Thymus (tissue), 11 donors: Measurements from ENCODE around the gene PDGFC. TPM values are rescaled to one million over a fixed set of nuclear protein-coding genes. Genes with fewer than 3 reads are reported as not detected.
A peak's percentile ranks its signal among the peaks of the same experiment; 100 is the strongest.

Source experiments
- DNase-seq, 9 donors: peaks; one replicate each; pipeline ENCODE4 v3.0.0-alpha.2; 2013; ENCODE audit warnings: low spot score in 9 of 9, low read depth in 6 of 9, missing footprints in 1 of 9
- H3K27ac ChIP-seq, 2 donors: one replicate each; pipeline ENCODE4 v1.5.1; 2013; ENCODE audit warnings: control low read depth in 1 of 2, low read depth in 1 of 2, low read length in 1 of 2, mild to moderate bottlenecking in 1 of 2, moderate library complexity in 1 of 2
- H3K27me3 ChIP-seq, 2 donors: one replicate each; pipeline ENCODE4 v1.5.1; 2013; ENCODE audit warnings: low read length in 1 of 2; ENCODE audit not compliant: control insufficient read depth in 2 of 2, insufficient read depth in 1 of 2
- H3K36me3 ChIP-seq, 2 donors: one replicate each; pipeline ENCODE4 v1.5.1; 2013; ENCODE audit warnings: low read length in 1 of 2, mild to moderate bottlenecking in 1 of 2, moderate library complexity in 1 of 2; ENCODE audit not compliant: control insufficient read depth in 2 of 2, insufficient read depth in 2 of 2
- H3K4me1 ChIP-seq, 2 donors: one replicate each; pipeline ENCODE4 v1.5.1; 2013; ENCODE audit warnings: low read length in 2 of 2; ENCODE audit not compliant: control insufficient read depth in 2 of 2, insufficient read depth in 2 of 2
- H3K4me3 ChIP-seq, 2 donors: one replicate each; pipeline ENCODE4 v1.5.1; 2013; ENCODE audit warnings: low read length in 2 of 2, control low read depth in 1 of 2, mild to moderate bottlenecking in 1 of 2
- H3K9me3 ChIP-seq, 2 donors: one replicate each; pipeline ENCODE4 v1.5.1; 2013; ENCODE audit warnings: low read length in 1 of 2, mild to moderate bottlenecking in 1 of 2; ENCODE audit not compliant: control insufficient read depth in 2 of 2, insufficient read depth in 1 of 2
- WGBS: extraction: QIAGEN DNeasy Blood & Tissue Kit; methylation state at CpG from one replicate; pipeline ENCODE4 v1.1.7; 2013; 5-methylcytosine and 5-hydroxymethylcytosine counted together
- polyA plus RNA-seq: library from polyadenylated mRNA; stranded (reverse); fragments of 200-250 nt; gene quantifications from one replicate; pipeline ENCODE4 v1.2.3, GENCODE V29; 2013
- total RNA-seq: library from RNA; stranded (reverse); fragments of 120-200 nt; gene quantifications from one replicate; pipeline ENCODE4 v1.2.4, GENCODE V29; 2013
- donor health status: healthy.

The PDGFC gene
- total and polyA plus RNA-seq, 2 donors: 11.0 to 13.1 TPM

GRCh38 chr4:156981262-156981769 lies 9.7 kb upstream of the PDGFC start:
- Histone ChIP-seq H3K36me3 (no peaks in the 10 kb centered on the region), H3K27ac (no peak overlapping the region), H3K4me3 (no peak overlapping the region), H3K9me3 (no peaks in the 10 kb centered on the region), H3K27me3 (no peaks in the 10 kb centered on the region), H3K4me1 (no peaks in the 10 kb centered on the region)
- no peak for DNase-seq
- 86% methylated on average over 3 of the region's 3 CpGs for WGBS

- Histone ChIP-seq H3K9me3 (no peaks in the 10 kb centered on the region), H3K36me3 (no peaks in the 10 kb centered on the region), H3K4me1 (peaks cover 0 to under 1% of the 10 kb centered on the region in 2 donors), H3K27ac (no peak overlapping the region), H3K4me3 (no peak overlapping the region), H3K27me3 (peaks cover 0 to 3% of the 10 kb centered on the region in 2 donors)
- 85% methylated on average over 6 of the region's 6 CpGs for WGBS
- DNase-seq: no peak
Measured at GRCh38 chr4:156977435-156978160, 6.0 kb upstream of the PDGFC start.

- H3K9me3 ChIP-seq: no peaks in the 10 kb centered on the region
- no peaks in the 10 kb centered on the region for H3K36me3 ChIP-seq
- peaks cover 0 to 8% of the 10 kb centered on the region in 2 donors for H3K4me1 ChIP-seq
- WGBS: 97% methylated on average over 2 of the region's 2 CpGs
- DNase-seq: no peak
- H3K27ac ChIP-seq: no peak overlapping the region
- peaks cover 9 to 17% of the 10 kb centered on the region in 2 donors for H3K27me3 ChIP-seq
- H3K4me3 ChIP-seq: no peak overlapping the region
Measured at GRCh38 chr4:156976147-156976546, 4.5 kb upstream of the PDGFC start.

- WGBS: 87% methylated on average over 2 of the region's 2 CpGs
- no peak overlapping the region for H3K4me3 ChIP-seq
- H3K27me3 ChIP-seq: peaks cover 14 to 22% of the 10 kb centered on the region in 2 donors
- DNase-seq: no peak
- no peaks in the 10 kb centered on the region for H3K36me3 ChIP-seq
- no peaks in the 10 kb centered on the region for H3K9me3 ChIP-seq
- no peak overlapping the region for H3K27ac ChIP-seq
- peaks cover 0 to 13% of the 10 kb centered on the region in 2 donors for H3K4me1 ChIP-seq
Measured at GRCh38 chr4:156975686-156976085, 4.1 kb upstream of the PDGFC start.

GRCh38 chr4:156974264-156974663 lies 2.7 kb upstream of the PDGFC start:
- WGBS: 92% methylated on average over 1 of the region's 1 CpG
- peaks cover 15 to 36% of the 10 kb centered on the region in 2 donors for H3K27me3 ChIP-seq

GRCh38 chr4:156972379-156973015 lies 898 bp upstream of the PDGFC start:
- H3K4me1 ChIP-seq: peaks cover 0 to 25% of the 10 kb centered on the region in 2 donors
- no peaks in the 10 kb centered on the region for H3K36me3 ChIP-seq
- peak overlapping the region in 1 of 2 donors; percentile 32 for H3K27ac ChIP-seq
- WGBS: 25% methylated on average over 8 of the region's 8 CpGs
- no peaks in the 10 kb centered on the region for H3K9me3 ChIP-seq
- peak in 1 of 9 donors; percentile 14 for DNase-seq
- peaks cover 20 to 43% of the 10 kb centered on the region in 2 donors for H3K27me3 ChIP-seq
- H3K4me3 ChIP-seq: peak overlapping the region; percentile 31 to 42

More at GRCh38 chr4:156974264-156974663, 2.7 kb upstream of the PDGFC start:
- Histone ChIP-seq H3K4me3 (no peak overlapping the region), H3K27ac (no peak overlapping the region), H3K4me1 (peaks cover 0 to 19% of the 10 kb centered on the region in 2 donors), H3K36me3 (no peaks in the 10 kb centered on the region), H3K9me3 (no peaks in the 10 kb centered on the region)
- DNase-seq: no peak

GRCh38 chr4:156971165-156971675 lies 379 bp downstream of the PDGFC start:
- H3K4me3 ChIP-seq: peak overlapping the region; percentile 31 to 54
- WGBS: under 1% methylated on average over 51 of the region's 51 CpGs
- peaks cover 0 to 25% of the 10 kb centered on the region in 2 donors for H3K4me1 ChIP-seq
- peaks cover 20 to 43% of the 10 kb centered on the region in 2 donors for H3K27me3 ChIP-seq
- no peaks in the 10 kb centered on the region for H3K36me3 ChIP-seq
- H3K9me3 ChIP-seq: no peaks in the 10 kb centered on the region
- peak in 2 of 9 donors; percentile 8 to 27 for DNase-seq
- H3K27ac ChIP-seq: peak overlapping the region; percentile 65 to 68

- Histone ChIP-seq H3K4me3 (peak overlapping the region; percentile 31 to 42), H3K27me3 (peaks cover 20 to 43% of the 10 kb centered on the region in 2 donors), H3K27ac (peak overlapping the region in 1 of 2 donors; percentile 39), H3K36me3 (no peaks in the 10 kb centered on the region), H3K9me3 (no peaks in the 10 kb centered on the region), H3K4me1 (peaks cover 0 to 25% of the 10 kb centered on the region in 2 donors)
- peak in 2 of 9 donors; percentile 28 to 57 for DNase-seq
- WGBS: 1% methylated on average over 22 of the region's 22 CpGs
Measured at GRCh38 chr4:156970501-156971164, 966 bp downstream of the PDGFC start.
